ENCODE data around the gene ZGLP1. TPM values are rescaled to one million over a fixed set of nuclear protein-coding genes. Genes with fewer than 3 reads are reported as not detected.

ZGLP1 gene
- total and polyA plus RNA-seq, 2 of the 13 experiments (the other 11 are each of a cell fraction or from before 2014, with no cell fraction given), result 2.4 to 3.0 TPM

GRCh38 chr19:10332965-10333757 is 23.5 kb upstream of the ZGLP1 start, which contains the start of gene RAVER1 (continued):
- TF ChIP-seq KLF12 (CRISPR knock-in tag; IDR thresholded peaks at IDR 0.05; ENCODE audit: borderline replicate concordance), result no peak
- TF ChIP-seq ZNF639 (CRISPR knock-in tag; conservative IDR thresholded peaks at IDR 0.05), result peak; percentile 62; the same call in 1 of the 2 replicates
- no peak for TF ChIP-seq ZBTB40 (IDR thresholded peaks at IDR 0.05)
- peak; percentile 33; the same call in 1 of the 2 replicates for TF ChIP-seq ZBTB40 (CRISPR knock-in tag; IDR thresholded peaks at IDR 0.05)
- peak; percentile 78 for TF ChIP-seq ZNF350 (CRISPR knock-in tag; IDR thresholded peaks at IDR 0.05; ENCODE audit: borderline replicate concordance, low read depth)
- no peak for TF ChIP-seq ZSCAN22 (CRISPR knock-in tag; IDR thresholded peaks at IDR 0.05)
- peak; percentile 70 for TF ChIP-seq MEF2D (CRISPR knock-in tag; IDR thresholded peaks at IDR 0.05)
- peak; percentile 86 for TF ChIP-seq ZNF143 (CRISPR knock-in tag; IDR thresholded peaks at IDR 0.05)
- TF ChIP-seq GPN1 (CRISPR knock-in tag; IDR thresholded peaks at IDR 0.05; ENCODE audit: borderline replicate concordance), result no peak
- peak; percentile 27; the same call in 1 of the 2 replicates for TF ChIP-seq ZNF784 (CRISPR knock-in tag; IDR thresholded peaks at IDR 0.05; ENCODE audit: borderline replicate concordance)
- no peak for TF ChIP-seq ZSCAN5A (CRISPR knock-in tag; IDR thresholded peaks at IDR 0.05; ENCODE audit: borderline replicate concordance)
- 0 out of 2 replicates have a peak, but pooled peaks have one; percentile 9 for TF ChIP-seq ZNF329 (CRISPR knock-in tag; IDR thresholded peaks at IDR 0.05; ENCODE audit: low read depth)
- TF ChIP-seq PAF1 (CRISPR knock-in tag; IDR thresholded peaks at IDR 0.05), result no peak
- peak; percentile 78 for TF ChIP-seq SAP130 (CRISPR knock-in tag; IDR thresholded peaks at IDR 0.05; ENCODE audit: low read depth)
- TF ChIP-seq SPEN (CRISPR knock-in tag; IDR thresholded peaks at IDR 0.05; ENCODE audit: low read depth), result peak; percentile 59

Measured in HepG2 (cell line).